Gastrocnemius medialis (tissue), 4 donors: ENCODE measurements around the gene C1RL.

Experiments
- POLR2A ChIP-seq, 2 donors: fragments of 450-650 bp; IDR thresholded peaks; one replicate each; pipeline ENCODE4 v1.6.1; 2017; ENCODE audit warnings: antibody characterized with exemption in 2 of 2, mild to moderate bottlenecking in 2 of 2, moderate library complexity in 2 of 2
- TF ChIP-seq, protein P1 (sequence below), 5 experiments: fragments of 450-650 bp in 3 of 5; fragments of 200-600 bp in 2 of 5; sonication (generic) in 2 of 5; IDR thresholded peaks in 4 of 5; conservative IDR thresholded peaks in 1 of 5; 1 replicate in 4 of 5; 2 replicates in 1 of 5; pipeline ENCODE4 v1.5.1; 2016 to 2019; ENCODE audit warnings: antibody characterized with exemption in 5 of 5, mild to moderate bottlenecking in 3 of 5, moderate library complexity in 3 of 5

GRCh38 chr12:7131502-7131866, 22.5 kb upstream of the C1RL start:
- TF ChIP-seq, protein P1, sequence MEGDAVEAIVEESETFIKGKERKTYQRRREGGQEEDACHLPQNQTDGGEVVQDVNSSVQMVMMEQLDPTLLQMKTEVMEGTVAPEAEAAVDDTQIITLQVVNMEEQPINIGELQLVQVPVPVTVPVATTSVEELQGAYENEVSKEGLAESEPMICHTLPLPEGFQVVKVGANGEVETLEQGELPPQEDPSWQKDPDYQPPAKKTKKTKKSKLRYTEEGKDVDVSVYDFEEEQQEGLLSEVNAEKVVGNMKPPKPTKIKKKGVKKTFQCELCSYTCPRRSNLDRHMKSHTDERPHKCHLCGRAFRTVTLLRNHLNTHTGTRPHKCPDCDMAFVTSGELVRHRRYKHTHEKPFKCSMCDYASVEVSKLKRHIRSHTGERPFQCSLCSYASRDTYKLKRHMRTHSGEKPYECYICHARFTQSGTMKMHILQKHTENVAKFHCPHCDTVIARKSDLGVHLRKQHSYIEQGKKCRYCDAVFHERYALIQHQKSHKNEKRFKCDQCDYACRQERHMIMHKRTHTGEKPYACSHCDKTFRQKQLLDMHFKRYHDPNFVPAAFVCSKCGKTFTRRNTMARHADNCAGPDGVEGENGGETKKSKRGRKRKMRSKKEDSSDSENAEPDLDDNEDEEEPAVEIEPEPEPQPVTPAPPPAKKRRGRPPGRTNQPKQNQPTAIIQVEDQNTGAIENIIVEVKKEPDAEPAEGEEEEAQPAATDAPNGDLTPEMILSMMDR (IDR thresholded peaks at IDR 0.05 in 4 of 5, conservative IDR thresholded peaks at IDR 0.05 in 1 of 5): no peak
- no peak for TF ChIP-seq POLR2A (IDR thresholded peaks at IDR 0.05)
